NCI-H1048 (cell line): ENCODE data around the gene REXO4.
"Not testable (repeated sequence)": the region's sequence is repeated elsewhere in the genome, so short reads cannot be mapped to it uniquely, and the experiment has no call there.

ENCODE experiments used
- DNase-seq: peaks from one replicate; lab custom pipeline; 2025; lab: John Stamatoyannopoulos, UW

Gene REXO4, protein sequence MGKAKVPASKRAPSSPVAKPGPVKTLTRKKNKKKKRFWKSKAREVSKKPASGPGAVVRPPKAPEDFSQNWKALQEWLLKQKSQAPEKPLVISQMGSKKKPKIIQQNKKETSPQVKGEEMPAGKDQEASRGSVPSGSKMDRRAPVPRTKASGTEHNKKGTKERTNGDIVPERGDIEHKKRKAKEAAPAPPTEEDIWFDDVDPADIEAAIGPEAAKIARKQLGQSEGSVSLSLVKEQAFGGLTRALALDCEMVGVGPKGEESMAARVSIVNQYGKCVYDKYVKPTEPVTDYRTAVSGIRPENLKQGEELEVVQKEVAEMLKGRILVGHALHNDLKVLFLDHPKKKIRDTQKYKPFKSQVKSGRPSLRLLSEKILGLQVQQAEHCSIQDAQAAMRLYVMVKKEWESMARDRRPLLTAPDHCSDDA

DNA sequence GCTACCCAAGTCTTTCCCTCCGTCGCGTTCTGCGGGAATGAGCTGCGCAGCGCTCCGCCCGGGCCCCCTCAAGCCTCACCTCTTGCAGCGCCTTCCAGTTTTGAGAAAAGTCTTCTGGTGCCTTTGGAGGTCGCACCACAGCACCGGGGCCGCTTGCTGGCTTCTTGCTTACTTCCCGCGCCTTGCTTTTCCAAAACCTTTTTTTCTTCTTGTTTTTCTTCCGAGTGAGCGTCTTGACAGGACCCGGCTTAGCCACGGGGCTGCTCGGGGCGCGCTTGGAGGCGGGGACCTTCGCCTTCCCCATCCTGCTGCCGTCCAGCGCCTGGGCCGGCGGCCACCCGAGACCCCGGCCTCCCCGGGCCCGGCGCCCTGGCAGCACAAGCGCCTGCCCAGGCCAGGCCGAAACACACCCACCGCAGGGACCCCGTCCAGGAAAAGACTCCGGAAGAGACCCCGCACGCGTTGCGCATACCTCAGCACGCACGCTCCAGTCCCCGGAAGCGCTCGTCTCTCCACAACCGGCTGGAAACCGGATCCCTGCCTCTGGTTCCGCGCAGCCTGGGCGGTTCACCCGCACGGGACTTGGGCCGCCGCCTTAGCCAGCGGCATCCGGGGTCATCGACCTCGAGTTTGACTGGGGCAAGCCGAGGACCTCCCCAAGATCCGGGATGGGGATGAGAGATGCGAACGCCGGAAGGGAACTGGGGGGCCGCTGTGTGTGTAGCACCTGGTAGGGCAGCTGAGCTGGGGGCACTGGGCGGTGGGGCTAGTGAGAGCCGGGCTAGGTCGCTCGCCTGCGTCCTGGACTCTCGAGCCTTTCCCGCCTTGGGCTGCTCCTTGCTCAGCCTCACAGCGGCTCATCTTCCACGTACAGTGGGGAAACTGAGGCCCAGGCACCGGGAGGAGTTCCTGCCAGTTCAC lies at the start of gene REXO4:
REXO4 (minus strand) TSS at position 470 of the 921 bp plus-strand sequence; CDS start at position 304, 166 bp downstream.
- DNase-seq, result peak; percentile 86

DNA sequence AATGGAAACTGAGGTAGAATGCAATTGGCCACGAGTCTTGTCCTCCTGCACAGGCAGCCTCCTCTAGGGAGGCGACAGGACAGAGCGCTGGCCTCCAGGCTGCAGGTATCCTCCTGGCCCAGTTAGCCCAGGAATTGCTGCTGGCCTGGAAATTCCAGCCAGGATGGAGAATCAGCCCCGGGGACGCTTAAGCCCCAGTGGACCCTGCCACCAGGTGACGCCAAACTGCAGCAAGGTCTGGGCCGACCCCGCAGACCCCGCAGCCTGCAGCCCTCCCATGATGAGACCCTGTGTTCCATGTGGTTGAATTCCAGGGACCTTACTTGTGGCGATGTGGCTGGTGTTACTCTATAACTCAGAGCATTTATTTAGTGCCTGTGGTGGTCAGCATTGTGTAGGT lies 49.3 kb upstream of the REXO4 start:
- no peak for DNase-seq

DNA sequence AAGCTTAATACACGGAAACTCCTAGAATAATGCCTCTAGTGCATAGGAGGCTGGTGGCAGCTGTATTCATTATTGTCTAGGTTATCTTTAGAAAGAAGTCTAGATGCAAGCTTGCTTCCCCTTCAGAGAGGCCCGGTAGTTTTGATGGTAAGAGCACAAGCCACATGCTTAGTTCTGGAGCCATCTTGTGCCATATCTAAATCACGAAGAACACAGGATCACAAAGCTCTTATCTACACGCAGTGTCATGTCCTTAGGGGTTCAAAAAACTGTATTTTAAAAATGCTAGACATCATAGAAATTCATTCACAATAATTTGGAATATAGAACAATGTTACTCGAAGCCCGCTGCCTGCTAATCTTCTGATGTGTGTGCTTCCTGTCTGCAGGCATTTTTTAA lies 48.2 kb upstream of the REXO4 start:
- no peak for DNase-seq

DNA sequence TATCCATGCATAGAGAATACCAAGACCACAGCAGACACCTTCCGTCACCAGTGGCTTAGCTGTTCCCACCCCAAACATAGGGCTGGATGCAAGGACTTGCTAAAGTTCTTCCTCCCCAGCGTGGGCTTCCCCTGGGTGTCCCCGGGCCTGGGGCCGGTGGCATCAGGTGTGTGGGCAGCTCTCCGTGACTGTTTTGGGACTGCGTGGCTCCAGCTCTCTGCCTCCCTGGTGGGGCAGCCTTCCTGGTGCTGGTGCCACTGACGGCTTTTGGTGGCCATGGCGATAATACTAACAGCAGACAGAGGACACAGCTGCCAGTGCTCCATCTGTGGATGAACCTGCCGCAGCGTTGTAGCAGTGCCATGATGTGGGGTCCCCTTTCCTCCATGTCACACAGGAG lies 46.8 kb upstream of the REXO4 start:
- DNase-seq, result no peak

DNA sequence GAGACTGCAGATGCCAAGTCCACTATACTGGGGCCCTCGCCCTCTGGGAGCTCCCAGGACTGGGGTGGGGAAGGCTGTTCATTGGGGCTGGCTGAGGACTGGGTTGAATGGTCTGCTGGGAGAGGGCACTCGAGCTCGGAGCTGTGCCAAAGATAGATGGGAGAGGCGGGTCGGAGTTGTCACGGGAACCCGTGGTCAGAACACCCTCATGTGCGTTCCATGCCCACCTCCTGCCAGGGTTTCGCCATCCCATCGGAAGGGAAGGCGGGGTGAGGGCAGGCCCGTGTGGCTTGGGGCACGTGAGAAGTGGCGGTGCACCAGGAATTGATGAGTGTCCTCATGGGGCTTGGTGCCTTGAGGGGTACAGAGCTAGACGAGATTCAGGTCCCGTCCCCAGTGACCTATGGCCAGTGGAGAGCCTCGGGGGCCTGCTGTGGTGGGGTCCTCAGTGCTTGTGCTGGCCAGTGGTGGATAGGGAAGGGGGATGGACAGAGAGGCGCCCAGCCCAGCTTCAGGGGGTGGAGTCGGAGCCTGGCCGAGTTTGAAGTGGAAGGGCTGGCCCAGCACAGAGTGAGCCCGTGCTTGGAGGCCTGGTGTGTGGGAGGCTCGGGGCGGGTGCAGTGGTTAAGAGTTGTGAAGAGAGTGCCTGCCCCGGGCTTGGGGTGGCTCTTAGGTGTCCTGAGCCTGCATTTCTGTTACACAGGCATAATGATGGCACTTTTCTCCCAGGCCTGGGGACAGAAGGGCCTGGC lies 46.2 kb upstream of the REXO4 start:
- no peak for DNase-seq

DNA sequence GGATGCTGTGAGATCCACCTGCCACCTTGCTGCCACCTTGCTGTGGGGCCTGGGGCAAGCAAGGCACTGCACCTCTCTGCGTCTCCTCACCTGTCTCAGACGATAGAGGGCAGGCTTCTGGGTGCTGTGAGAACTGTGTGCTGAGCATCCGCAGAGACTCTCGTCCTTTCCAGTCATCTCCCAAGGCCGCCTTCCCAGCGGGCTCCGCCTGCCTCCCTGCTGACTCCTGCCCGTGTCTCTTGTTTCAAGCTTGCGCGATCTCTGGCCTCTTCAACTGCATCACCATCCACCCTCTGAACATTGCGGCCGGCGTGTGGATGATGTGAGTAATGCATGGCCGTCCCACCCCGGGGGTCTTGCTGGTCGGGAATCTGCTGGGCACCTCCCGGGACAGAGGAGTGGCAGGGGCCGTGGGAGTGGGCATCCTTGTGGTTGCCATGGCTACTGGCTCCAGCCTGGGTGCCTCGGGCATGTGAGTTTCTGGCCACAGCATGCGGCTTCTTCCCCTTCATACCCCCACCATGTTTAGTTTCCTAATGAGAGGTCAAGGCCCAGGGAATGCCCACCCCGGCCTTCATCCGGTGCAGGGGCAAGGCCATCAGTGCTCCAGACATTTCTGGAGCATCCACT lies 45.5 kb upstream of the REXO4 start:
- no peak for DNase-seq

DNA sequence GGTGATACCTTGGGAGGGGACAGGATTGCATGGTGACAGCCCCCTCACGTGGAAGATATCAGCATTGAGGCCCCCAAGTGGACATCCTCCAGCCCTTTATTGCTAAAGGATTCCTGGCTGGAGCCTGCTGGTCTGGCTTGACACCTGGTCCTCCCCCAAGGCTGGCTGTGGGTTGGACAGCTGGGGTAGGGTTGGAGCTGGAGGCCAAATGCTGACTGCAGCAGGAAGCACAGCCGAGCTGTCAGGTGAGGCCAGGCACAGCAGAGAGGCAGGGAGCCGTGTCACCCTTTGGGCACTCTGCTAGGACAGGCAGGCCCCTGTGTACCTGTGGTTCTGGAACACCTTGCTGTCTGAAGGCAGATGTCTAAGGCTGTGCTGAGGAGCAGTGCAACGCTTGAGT lies 44.2 kb upstream of the REXO4 start:
- no peak for DNase-seq

DNA sequence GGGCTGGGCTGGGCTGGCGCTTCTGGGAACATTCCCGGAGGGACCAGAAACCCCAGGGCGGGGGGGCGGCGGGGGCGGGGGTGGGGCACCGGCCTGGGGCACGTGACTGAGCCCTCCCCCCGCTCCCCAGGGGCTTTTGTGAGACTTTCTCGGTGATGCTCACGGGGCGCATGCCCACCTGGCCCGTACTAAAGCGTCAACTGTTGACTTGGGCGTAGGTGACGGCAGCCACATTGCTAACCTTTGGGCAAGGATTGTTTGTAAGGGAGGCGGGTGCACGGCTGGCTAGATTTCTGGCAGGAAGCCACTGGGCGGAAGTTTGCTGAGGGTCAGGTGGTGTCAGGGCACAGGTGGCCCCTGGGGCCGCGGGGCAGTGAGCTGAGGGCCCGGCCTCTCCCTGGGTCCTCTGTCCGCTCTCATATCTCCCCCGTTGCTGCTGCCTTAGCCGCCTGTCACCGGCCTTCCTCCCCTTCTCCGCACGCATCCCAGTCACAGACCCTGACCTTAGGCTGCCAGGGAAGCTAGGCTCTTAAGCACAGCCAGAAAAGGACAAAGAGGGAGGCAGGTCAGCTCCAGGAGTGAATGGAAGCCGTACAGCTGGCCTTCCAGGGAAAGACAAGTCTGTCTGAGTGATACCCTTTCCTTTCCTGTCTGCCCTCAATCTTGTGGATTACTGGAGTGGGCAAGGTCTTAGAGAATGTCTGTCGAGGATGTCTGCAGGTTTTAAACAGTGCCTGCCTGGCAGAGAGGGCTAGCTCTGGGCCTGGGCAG lies 42.8 kb upstream of the REXO4 start:
- DNase-seq, result no peak

DNA sequence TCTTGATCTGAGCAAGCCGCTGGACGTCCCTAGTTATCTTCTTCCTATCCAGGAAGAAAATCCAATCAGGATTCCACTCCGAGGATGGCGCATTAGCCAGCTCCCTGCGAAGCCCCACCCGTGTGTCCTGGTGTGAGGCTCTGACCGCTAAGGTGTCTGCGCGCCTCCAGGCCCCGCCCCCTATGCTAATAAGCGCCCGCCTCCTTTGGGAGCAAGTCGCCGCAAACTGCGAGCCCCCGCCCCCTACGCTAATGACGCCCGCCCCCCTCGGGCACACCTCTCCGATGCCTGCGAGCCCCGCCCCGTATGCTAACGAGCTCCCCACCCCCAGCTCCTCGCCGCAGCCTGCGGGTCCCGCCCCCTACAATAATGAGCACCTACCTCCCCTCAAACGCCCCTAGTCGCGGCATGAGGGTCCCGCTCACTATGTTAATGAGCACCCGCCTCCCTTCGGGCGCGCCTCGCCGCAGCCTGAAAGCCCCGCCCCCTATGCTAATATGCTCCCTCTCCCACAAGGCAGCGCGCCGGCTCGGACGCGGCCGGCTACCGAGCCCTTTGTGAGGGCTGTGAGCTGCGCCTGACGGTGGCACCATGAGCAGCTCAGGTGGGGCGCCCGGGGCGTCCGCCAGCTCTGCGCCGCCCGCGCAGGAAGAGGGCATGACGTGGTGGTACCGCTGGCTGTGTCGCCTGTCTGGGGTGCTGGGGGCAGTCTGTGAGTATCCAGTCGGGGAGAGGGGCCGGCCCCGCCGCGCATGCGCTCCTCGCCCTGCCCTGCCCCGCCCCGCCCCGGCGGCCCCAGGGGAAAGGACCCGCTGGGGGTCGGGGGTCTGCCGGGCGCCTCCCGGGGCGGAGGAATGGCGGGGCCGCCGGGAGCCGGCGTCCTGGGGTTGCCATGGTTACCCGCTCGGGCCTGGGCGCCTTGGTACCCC lies 41.9 kb upstream of the REXO4 start, which contains the start of gene CACFD1:
CACFD1 (plus strand) TSS at position 503 of the 929 bp plus-strand sequence; CDS start at position 592, 89 bp downstream.
- peak; percentile 98 for DNase-seq

DNA sequence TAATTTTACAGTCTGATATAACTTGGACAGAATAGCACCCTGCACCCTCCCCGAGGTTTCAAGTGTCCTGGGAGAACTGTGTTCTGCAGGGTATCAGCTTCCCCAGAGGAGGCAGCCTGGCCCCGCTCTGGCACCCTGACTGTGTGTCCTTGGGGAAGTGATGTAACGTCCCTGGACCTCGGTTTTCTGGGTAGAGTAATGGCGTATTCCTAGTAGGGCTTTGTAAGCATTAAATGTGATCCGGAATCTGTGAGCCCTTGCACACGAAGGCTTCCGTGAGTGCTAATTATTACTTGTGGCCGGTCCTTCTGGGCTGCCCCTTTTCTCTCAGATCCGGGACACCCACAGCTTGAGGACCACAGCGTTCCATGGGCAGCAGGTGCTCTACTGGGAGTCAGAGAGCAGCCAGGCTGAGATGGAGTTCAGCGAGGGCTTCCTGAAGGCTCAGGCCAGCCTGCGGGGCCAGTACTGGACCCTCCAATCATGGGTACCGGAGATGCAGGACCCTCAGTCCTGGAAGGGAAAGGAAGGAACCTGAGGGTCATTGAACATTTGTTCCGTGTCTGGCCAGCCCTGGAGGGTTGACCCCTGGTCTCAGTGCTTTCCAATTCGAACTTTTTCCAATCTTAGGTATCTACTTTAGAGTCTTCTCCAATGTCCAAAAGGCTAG lies 41.0 kb upstream of the REXO4 start:
- no peak for DNase-seq

DNA sequence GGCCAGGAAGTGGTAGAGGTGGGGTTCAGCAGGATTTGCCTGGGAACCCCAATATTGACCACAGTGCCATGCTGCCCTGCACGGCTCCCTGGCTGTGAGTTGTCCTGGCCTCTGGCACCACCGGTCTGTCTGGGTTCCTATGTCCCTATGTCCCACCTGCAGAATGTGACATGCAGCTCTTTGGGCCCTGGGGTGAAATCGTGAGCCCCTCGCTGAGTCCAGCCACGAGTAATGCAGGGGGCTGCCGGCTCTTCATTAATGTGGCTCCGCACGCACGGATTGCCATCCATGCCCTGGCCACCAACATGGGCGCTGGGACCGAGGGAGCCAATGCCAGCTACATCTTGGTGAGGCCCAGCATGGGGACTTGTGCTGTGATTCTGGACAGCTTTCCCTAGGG lies 39.9 kb upstream of the REXO4 start:
- DNase-seq, result no peak

DNA sequence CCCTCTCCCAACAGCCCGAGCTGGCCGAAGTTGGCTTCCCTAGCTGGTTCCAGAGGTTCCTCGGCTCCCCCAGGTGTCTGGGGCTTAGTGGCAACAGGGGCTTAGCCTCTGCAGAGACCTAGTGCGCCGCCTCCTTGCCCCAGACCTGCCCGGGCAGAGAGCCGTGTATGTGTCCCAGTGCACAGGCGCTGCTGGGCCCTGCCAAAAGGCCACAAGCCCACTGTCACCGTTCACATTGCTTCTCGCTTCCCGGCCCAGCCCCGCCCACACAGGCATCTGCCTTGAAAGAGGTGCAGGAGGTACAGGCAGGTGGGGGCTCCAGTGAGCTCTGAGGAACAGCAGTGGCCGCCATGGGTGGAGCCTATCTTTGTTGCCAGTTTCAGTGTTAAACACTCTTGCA lies 39.4 kb upstream of the REXO4 start:
- DNase-seq, result no peak

DNA sequence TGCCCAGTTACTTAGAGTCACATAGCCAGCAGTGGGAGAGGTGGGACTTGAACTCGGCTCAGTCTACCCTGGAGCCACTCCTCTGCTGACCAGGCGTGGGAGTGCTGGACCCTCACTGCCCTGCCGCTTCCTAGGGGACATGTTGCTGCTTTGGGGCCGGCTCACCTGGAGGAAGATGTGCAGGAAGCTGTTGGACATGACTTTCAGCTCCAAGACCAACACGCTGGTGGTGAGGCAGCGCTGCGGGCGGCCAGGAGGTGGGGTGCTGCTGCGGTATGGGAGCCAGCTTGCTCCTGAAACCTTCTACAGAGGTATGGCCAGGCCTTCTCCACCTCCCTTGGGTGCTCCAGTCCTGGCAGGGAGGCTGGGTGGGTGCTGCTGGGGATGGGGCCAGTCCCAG lies 38.6 kb upstream of the REXO4 start:
- DNase-seq, result no peak

DNA sequence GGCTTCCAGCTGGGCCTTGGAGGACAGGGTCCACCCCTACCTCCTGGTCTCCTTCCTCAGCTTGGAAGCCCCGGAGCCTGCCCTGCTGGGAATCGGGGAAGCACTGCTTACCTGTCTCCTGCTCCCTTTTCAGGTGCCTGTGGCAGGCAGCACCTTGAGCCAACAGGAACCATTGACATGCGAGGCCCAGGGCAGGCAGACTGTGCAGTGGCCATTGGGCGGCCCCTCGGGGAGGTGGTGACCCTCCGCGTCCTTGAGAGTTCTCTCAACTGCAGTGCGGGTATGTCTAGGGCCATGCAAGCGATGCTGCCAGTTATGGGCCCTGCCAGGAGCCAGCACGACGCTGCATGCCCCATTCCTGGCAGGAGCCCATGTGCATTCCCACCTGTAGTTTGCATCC lies 38.1 kb upstream of the REXO4 start:
- no peak for DNase-seq

DNA sequence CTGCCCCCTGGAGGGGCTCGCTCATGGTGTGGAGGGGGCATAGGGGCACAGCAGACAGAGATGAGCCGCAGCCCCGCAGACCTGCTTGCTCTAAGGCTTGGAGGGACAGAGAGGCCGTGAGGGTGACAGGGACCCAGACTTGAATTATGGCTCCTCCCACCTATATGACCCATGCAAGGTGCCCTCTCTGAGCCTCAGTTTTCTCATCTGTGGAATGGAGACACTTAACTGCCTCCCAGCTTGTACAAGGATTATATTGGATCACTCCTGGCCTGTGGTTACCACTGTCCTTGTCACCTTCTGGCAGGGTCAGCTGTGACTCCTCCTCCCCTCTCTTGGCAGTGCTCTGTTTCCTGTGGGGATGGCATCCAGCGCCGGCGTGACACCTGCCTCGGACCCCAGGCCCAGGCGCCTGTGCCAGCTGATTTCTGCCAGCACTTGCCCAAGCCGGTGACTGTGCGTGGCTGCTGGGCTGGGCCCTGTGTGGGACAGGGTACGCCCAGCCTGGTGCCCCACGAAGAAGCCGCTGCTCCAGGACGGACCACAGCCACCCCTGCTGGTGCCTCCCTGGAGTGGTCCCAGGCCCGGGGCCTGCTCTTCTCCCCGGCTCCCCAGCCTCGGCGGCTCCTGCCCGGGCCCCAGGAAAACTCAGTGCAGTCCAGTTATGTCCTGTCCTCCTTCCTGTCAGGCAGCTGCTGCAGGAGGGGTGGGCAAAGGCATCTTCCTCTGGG lies 37.3 kb upstream of the REXO4 start:
- no peak for DNase-seq

DNA sequence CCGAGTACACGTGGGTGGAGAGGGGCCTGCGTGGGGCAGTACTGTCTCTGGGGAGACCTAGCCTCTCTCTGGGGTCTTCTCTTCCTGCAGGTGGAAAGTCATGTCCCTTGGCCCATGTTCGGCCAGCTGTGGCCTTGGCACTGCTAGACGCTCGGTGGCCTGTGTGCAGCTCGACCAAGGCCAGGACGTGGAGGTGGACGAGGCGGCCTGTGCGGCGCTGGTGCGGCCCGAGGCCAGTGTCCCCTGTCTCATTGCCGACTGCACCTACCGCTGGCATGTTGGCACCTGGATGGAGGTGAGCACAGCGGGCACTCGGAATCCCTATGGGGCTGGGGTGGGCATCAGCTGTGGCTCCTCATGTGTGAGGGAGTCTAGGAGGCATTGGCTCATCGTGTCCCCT lies 36.5 kb upstream of the REXO4 start:
- no peak for DNase-seq

DNA sequence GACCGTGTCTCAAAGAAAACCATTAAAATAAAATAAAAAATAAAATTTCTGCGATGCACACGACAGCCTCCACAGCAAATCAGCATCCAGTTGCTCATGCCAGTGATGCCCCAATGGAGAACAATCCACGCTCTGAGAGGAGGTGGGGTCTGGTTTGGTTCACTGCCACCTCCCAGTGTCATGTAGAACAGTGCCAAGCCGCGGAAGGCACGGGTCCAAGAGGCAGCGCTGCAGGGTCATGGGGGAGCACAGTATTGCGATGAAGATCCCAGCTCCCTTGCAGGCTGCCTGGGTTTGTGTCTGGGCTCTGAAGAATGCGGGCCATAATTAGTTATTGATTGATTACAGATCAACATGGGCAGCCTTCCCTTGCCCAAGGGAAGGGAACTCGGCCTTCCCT lies 35.8 kb upstream of the REXO4 start:
- DNase-seq, result no peak

DNA sequence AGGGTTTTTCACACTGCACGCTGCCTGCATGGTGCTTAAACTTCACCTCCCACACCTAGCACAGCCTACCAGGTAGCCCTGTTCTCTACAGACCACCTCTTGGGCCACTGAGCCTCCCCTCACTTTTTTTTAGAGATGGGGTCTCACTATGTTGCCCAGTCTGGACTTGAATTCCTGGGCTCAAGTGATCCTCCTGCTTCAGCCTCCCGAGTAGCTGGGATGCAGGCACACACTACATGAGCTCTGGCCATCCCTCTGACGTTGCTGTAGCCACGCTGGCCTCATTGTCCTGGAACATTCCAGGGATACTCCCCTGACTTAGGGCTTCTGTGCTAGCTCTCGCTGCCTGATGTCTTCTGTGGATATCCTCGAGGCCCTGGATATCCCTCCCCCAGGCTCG lies 34.8 kb upstream of the REXO4 start:
- DNase-seq, result no peak

DNA sequence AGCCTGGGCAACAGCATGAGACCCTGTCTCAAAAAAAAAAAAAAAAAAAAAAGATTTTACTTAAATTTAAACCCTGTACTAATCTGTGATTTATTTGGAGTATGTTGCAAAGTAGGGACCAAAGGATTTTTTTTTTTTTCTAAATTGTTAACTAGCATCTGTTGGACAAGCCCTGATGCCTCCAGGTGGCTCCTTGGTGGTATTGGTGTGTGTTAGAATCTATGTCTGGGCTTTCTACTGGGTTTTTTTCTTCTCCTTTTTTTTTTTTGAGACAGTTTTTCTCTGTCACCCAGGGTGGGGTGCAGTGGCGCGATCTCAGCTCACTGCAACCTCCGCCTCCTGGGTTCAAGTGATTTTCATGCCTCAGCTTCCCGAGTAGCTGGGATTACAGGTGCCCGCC lies 34.1 kb upstream of the REXO4 start:
- DNase-seq, result not testable (repeated sequence)
